K562 (cell line): ENCODE results near the gene FXYD4. TPM values are rescaled to one million over a fixed set of nuclear protein-coding genes. Genes with fewer than 3 reads are reported as not detected.

Experiments
- BCLAF1 ChIP-seq, 2 experiments: fragments of 450-650 bp in 1 of 2; IDR thresholded peaks; 2 replicates each; pipeline ENCODE4 v1.6.1; 2011 to 2017; ENCODE audit warnings: low read depth in 2 of 2, antibody characterized with exemption in 1 of 2, borderline replicate concordance in 1 of 2, low read length in 1 of 2, mild to moderate bottlenecking in 1 of 2, mixed read lengths in 1 of 2; ENCODE audit not compliant: control insufficient read depth in 1 of 2
- CEBPB ChIP-seq: fragments of 450-650 bp; IDR thresholded peaks from 2 replicates; pipeline ENCODE4 v1.6.1; 2016; ENCODE audit warnings: missing genetic modification characterization, missing compliant biosample characterization
- CHCHD3 ChIP-seq: fragments of 250-450 bp; sonication (Bioruptor Pico); IDR thresholded peaks from 2 replicates; pipeline ENCODE4 v2.1.2; 2022; ENCODE audit warnings: mild to moderate bottlenecking
- HBP1 ChIP-seq: fragments of 450-650 bp; formaldehyde crosslinking; IDR thresholded peaks from 2 replicates; pipeline ENCODE4 v1.4.0; 2022; ENCODE audit warnings: missing genetic modification characterization
- KAT7 ChIP-seq: sonication (generic); formaldehyde crosslinking; IDR thresholded peaks from 2 replicates; pipeline ENCODE4 v1.8.0; 2022; ENCODE audit warnings: missing genetic modification reagents, mild to moderate bottlenecking, borderline replicate concordance
- KLF6 ChIP-seq: fragments of 250-450 bp; sonication (Bioruptor Pico); IDR thresholded peaks from 2 replicates; pipeline ENCODE4 v1.4.0; 2020; ENCODE audit warnings: mild to moderate bottlenecking, moderate library complexity, borderline replicate concordance
- MYC ChIP-seq, 2 experiments: fragments of 250-450 bp in 1 of 2; sonication (Bioruptor Pico) in 1 of 2; IDR thresholded peaks; 2 replicates each; pipeline versions ENCODE4 v1.5.1 to v1.6.1; 2012 to 2021; ENCODE audit warnings: low read depth in 2 of 2, borderline replicate concordance in 1 of 2, improper control_type of control experiment in 1 of 2, low read length in 1 of 2, mild to moderate bottlenecking in 1 of 2, moderate library complexity in 1 of 2
- PRDM10 ChIP-seq: fragments of 450-650 bp; IDR thresholded peaks from 2 replicates; pipeline ENCODE4 v1.6.1; 2018; ENCODE audit not compliant: partially characterized antibody
- SMAD2 ChIP-seq: fragments of 150-350 bp; IDR thresholded peaks from 2 replicates; pipeline ENCODE4 v1.6.1; 2014; ENCODE audit warnings: low read depth, mild to moderate bottlenecking, low read length
- SPI1 ChIP-seq: IDR thresholded peaks from 2 replicates; pipeline ENCODE4 v1.6.1; 2011; ENCODE audit warnings: low read depth, low read length, control low read depth, borderline replicate concordance
- ZNF253 ChIP-seq: fragments of 250-450 bp; sonication (Bioruptor Pico); conservative IDR thresholded peaks from 2 replicates; pipeline ENCODE4 v1.6.1; 2021; ENCODE audit warnings: mild to moderate bottlenecking
- ZNF507 ChIP-seq: conservative IDR thresholded peaks from 2 replicates; pipeline ENCODE4 v1.6.1; 2017; ENCODE audit warnings: missing genetic modification characterization, missing compliant biosample characterization
- polyA plus RNA-seq, 8 experiments: library from polyadenylated mRNA; depleted of rRNA in 4 of 8; stranded (reverse) in 5 of 8; unstranded in 3 of 8; fragments of >200 nt; fragmentation: Nextera tagmentation in 2 of 8; fragmentation: Illumina TruSeq in 1 of 8; extraction: Ambion mirVana in 2 of 8; extraction: Trizol in 1 of 8; gene quantifications; 2 replicates each; pipeline versions ENCODE4 v1.2.1 to v1.2.3, GENCODE V29; 2011 to 2014; ENCODE audit warnings: inconsistent platforms in 1 of 8, missing spikeins in 1 of 8
- total RNA-seq, 7 experiments: library from RNA; depleted of rRNA in 6 of 7; stranded (reverse); fragments of >200 nt in 6 of 7; fragmentation: Illumina TruSeq in 2 of 7; extraction: Trizol in 2 of 7; gene quantifications; 2 replicates each; pipeline versions ENCODE4 v1.2.1 to v1.2.3, GENCODE V29; 2011 to 2021; ENCODE audit warnings: low replicate concordance in 1 of 7
- TF ChIP-seq, protein P1 (sequence below): fragments of 250-450 bp; sonication (Bioruptor Pico); IDR thresholded peaks from 2 replicates; pipeline ENCODE4 v1.5.0; 2020; ENCODE audit warnings: mild to moderate bottlenecking
- TF ChIP-seq, protein P2 (sequence below): IDR thresholded peaks from 2 replicates; pipeline ENCODE4 v1.6.1; 2016; ENCODE audit warnings: missing genetic modification characterization, missing compliant biosample characterization

The FXYD4 gene
- total and polyA plus RNA-seq, 9 of the 15 experiments (the other 6 are each of a cell fraction or from before 2014, with no cell fraction given) = not detected

DNA sequence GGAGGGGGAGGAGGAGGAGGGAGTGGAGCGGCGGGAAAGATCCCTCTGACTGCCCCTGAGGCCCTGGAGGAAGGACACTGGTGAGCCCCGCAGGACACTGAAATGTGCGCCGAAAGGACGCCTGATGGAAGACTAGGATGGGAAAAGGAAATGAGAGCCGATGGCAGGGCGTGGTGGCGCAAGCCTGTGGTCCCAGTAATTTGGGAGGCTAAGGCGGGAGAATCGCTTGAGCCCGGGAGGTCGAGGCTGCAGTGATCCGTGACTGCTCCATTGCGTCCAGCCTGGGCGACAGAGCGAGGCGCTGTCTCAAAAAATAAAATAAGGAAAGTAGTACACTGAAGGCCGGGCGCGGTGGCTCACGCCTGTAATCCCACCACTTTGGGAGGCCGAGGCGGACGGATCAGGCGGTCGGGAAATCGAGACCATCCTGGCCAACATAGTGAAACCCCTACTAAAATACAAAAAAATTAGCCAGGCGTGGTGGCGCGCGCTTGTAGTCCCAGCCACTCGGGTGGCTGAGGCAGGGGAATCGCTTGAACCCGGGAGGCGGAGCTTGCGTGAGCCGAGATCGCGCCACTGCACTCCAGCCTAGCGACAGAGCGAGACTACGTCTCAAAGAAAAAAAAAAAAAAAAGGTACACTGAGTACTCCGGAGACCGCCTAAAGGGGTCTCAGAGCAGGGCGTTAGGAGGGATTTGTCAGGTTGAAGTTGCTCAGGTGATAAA is 38.1 kb downstream of the FXYD4 start (continued):
- TF ChIP-seq, protein P1, sequence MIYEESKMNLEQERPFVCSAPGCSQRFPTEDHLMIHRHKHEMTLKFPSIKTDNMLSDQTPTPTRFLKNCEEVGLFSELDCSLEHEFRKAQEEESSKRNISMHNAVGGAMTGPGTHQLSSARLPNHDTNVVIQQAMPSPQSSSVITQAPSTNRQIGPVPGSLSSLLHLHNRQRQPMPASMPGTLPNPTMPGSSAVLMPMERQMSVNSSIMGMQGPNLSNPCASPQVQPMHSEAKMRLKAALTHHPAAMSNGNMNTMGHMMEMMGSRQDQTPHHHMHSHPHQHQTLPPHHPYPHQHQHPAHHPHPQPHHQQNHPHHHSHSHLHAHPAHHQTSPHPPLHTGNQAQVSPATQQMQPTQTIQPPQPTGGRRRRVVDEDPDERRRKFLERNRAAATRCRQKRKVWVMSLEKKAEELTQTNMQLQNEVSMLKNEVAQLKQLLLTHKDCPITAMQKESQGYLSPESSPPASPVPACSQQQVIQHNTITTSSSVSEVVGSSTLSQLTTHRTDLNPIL (CRISPR knock-in tag) = no peak
- TF ChIP-seq CEBPB (peak; percentile 15; the same call in 1 of the 2 replicates), SMAD2 (no peak), BCLAF1 (IDR thresholded peaks at IDR 0.05; ENCODE audit: borderline replicate concordance in 1 of 2, control insufficient read depth in 1 of 2, low read depth in 2 of 2, low read length in 1 of 2) (no peak), HBP1 (peak; percentile 48; the same call in 1 of the 2 replicates), ZNF253 (no peak), CHCHD3 (CRISPR knock-in tag) (no peak), MYC (IDR thresholded peaks at IDR 0.05; ENCODE audit: low read depth, low read length) (no peak), MYC (CRISPR knock-in tag; IDR thresholded peaks at IDR 0.05; ENCODE audit: borderline replicate concordance, low read depth) (peak; percentile 55; the same call in 1 of the 2 replicates), PRDM10 (no peak), SPI1 (no peak), KLF6 (CRISPR knock-in tag) (no peak), ZNF507 (tag) (no peak), KAT7 (CRISPR knock-in tag) (no peak; the same call in 1 of the 2 replicates)
- TF ChIP-seq, protein P2, sequence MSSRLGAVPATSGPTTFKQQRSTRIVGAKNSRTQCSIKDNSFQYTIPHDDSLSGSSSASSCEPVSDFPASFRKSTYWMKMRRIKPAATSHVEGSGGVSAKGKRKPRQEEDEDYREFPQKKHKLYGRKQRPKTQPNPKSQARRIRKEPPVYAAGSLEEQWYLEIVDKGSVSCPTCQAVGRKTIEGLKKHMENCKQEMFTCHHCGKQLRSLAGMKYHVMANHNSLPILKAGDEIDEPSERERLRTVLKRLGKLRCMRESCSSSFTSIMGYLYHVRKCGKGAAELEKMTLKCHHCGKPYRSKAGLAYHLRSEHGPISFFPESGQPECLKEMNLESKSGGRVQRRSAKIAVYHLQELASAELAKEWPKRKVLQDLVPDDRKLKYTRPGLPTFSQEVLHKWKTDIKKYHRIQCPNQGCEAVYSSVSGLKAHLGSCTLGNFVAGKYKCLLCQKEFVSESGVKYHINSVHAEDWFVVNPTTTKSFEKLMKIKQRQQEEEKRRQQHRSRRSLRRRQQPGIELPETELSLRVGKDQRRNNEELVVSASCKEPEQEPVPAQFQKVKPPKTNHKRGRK (tag) = no peak
